ENCODE results near the gene EYA4. TPM values are rescaled to one million over a fixed set of nuclear protein-coding genes. Genes with fewer than 3 reads are reported as not detected.

Gene EYA4
- total RNA-seq, 1 donor from 2014 or later: 1.6 TPM

GRCh38 chr6:133571681-133572080 lies 330.5 kb downstream of the EYA4 start:
- Histone ChIP-seq H3K27me3 (ENCODE audit: insufficient read depth, low read length) (no peaks in the 10 kb centered on the region), H3K9ac (ENCODE audit: low read length) (no peak overlapping the region), H2AFZ (ENCODE audit: low read depth, low read length) (no peak overlapping the region), H3K79me2 (ENCODE audit: insufficient read depth, low read length) (no peaks in the 10 kb centered on the region), H3K4me1 (ENCODE audit: insufficient read depth, low read length) (peaks cover 7% of the 10 kb centered on the region), H3K36me3 (ENCODE audit: insufficient read depth, low read length) (no peaks in the 10 kb centered on the region), H3K27ac (ENCODE audit: low read depth, low read length) (no peak overlapping the region), H4K20me1 (ENCODE audit: insufficient read depth, low read length) (no peaks in the 10 kb centered on the region), H3K4me2 (ENCODE audit: low read length) (no peak overlapping the region), H3K4me3 (ENCODE audit: insufficient read depth, low read depth, low read length) (no peak overlapping the region), H3K9me3 (ENCODE audit: insufficient read depth, low read depth, low read length) (no peaks in the 10 kb centered on the region)
- peaks cover 9% of the 10 kb centered on the region for H3K4me1 Mint-ChIP-seq (ENCODE audit: low read depth, unreplicated experiment)
- H3K9me3 Mint-ChIP-seq (ENCODE audit: unreplicated experiment): peaks cover 4% of the 10 kb centered on the region
- H3K4me3 Mint-ChIP-seq (ENCODE audit: unreplicated experiment): no peak overlapping the region
- no peak overlapping the region for H3K27ac Mint-ChIP-seq (ENCODE audit: unreplicated experiment)
- no peaks in the 10 kb centered on the region for H3K27me3 Mint-ChIP-seq (ENCODE audit: low read depth, unreplicated experiment)
- DNase-seq (ENCODE audit: low read depth): no peak
- no peak for FAIRE-seq
- no peaks in the 10 kb centered on the region for H3K36me3 Mint-ChIP-seq (ENCODE audit: low read depth, unreplicated experiment)
- no peak for TF ChIP-seq EZH2 (IDR thresholded peaks at IDR 0.05; ENCODE audit: insufficient read depth, low read length)
- no peak for TF ChIP-seq CTCF (IDR thresholded peaks at IDR 0.05; ENCODE audit: insufficient read depth, low read depth, low read length)

GRCh38 chr6:133577851-133578250 lies 336.7 kb downstream of the EYA4 start:
- Mint-ChIP-seq H3K9me3 (ENCODE audit: unreplicated experiment) (peaks cover 2% of the 10 kb centered on the region), H3K4me1 (ENCODE audit: low read depth, unreplicated experiment) (no peaks in the 10 kb centered on the region), H3K36me3 (ENCODE audit: low read depth, unreplicated experiment) (no peaks in the 10 kb centered on the region), H3K27me3 (ENCODE audit: low read depth, unreplicated experiment) (no peaks in the 10 kb centered on the region), H3K4me3 (ENCODE audit: unreplicated experiment) (no peak overlapping the region), H3K27ac (ENCODE audit: unreplicated experiment) (no peak overlapping the region)
- Histone ChIP-seq H2AFZ (ENCODE audit: low read depth, low read length) (no peak overlapping the region), H3K27me3 (ENCODE audit: insufficient read depth, low read length) (no peaks in the 10 kb centered on the region), H3K4me1 (ENCODE audit: insufficient read depth, low read length) (no peaks in the 10 kb centered on the region), H3K36me3 (ENCODE audit: insufficient read depth, low read length) (no peaks in the 10 kb centered on the region), H3K9me3 (ENCODE audit: insufficient read depth, low read depth, low read length) (no peaks in the 10 kb centered on the region), H3K79me2 (ENCODE audit: insufficient read depth, low read length) (no peaks in the 10 kb centered on the region), H3K4me3 (ENCODE audit: insufficient read depth, low read depth, low read length) (no peak overlapping the region), H4K20me1 (ENCODE audit: insufficient read depth, low read length) (no peaks in the 10 kb centered on the region), H3K9ac (ENCODE audit: low read length) (no peak overlapping the region), H3K4me2 (ENCODE audit: low read length) (no peak overlapping the region), H3K27ac (ENCODE audit: low read depth, low read length) (no peak overlapping the region)
- no peak for DNase-seq (ENCODE audit: low read depth)
- no peak for FAIRE-seq
- TF ChIP-seq CTCF (IDR thresholded peaks at IDR 0.05; ENCODE audit: insufficient read depth, low read depth, low read length): no peak
- no peak for TF ChIP-seq EZH2 (IDR thresholded peaks at IDR 0.05; ENCODE audit: insufficient read depth, low read length)
